ENCODE data around the gene PTK7.

PTK7 gene

GRCh38 chr6:43181621-43181941, 105.5 kb downstream of the PTK7 start:
- DNase-seq, result no peak

GRCh38 chr6:43181942-43182860, 106.1 kb downstream of the PTK7 start, which contains the start of gene CUL9:
TSS of gene CUL9 (plus strand) at chr6:43182196. CDS start at chr6:43184311, 2,115 bp downstream.
- DNase-seq, result peak; percentile 87

DNA sequence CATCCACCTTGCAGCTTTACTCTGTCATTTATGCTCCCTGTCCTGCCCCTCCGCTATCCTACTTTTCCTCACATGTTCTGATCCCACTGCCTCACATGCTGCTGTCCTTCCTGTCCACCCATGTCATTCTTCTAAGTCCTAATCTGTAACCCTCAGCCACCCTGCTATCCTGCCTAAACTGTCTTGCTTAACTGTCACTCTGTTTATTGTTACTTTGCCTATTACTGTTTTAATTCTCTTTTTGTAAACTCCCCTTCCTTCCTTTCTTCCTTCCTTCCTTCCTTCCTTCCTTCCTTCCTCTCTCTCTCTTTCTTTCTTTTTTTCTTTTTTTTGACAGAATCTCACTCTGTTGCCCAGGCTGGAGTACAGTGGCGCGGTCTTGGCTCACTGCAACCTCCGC, 107.3 kb downstream of the PTK7 start:
- no peak for DNase-seq

DNA sequence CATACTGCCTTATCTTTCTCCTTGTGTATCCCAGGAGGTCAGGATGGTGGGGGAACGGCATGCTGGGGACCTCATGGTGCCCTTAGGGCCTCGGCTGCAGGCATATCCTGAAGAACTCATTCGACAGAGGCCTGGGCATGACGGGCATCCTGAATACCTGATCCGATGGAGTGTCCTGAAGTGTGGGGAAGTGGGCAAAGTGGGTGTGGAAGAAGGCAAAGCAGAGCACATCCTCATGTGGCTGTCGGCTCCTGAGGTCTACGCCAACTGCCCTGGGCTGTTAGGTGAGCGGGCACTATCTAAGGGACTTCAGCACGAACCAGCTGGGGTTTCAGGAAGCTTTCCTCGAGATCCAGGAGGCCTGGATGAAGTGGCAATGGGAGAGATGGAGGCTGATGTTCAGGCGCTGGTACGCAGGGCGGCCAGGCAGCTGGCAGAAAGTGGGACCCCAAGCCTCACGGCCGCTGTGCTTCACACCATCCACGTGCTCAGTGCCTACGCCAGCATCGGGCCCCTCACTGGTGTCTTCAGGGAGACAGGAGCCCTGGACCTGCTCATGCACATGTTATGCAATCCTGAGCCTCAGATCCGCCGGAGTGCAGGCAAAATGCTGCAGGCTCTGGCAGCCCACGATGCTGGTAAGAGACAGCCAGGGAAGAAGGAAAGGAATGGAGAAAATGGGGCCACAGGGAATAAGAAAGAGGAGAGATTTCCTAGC, 108.3 kb downstream of the PTK7 start:
- no peak for DNase-seq

DNA sequence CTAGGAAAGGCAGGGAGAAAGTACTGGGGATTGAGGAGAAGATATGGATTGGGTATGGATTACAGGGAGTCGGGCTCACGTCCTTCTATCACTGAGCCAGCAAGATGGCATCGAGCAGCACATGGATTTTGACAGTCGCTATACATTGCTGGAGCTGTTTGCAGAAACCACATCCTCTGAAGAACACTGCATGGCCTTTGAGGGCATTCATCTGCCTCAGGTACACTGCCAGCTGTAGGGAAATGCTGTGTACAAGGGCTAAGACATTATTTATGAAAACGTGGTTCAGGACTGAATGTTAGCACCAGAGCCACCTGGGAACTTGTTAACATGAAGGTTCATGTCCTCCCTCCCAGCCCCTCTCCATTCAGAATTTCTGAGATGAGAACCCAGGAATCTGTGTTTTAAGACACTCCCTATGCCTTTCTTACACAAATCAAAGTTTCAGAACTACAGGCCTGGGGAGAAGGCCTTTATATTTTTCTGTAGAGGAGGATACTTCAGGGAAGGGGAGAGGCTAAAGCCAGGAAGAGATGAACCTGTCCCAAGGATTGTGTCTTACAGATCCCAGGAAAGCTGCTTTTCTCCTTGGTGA, 109.4 kb downstream of the PTK7 start:
- no peak for DNase-seq

GRCh38 chr6:43186019-43186418, 109.9 kb downstream of the PTK7 start:
- no peak for DNase-seq

- DNase-seq, result no peak
Observed at GRCh38 chr6:43186706-43187105, 110.6 kb downstream of the PTK7 start.

- DNase-seq, result no peak
Observed at GRCh38 chr6:43187821-43188220, 111.7 kb downstream of the PTK7 start.

GRCh38 chr6:43188426-43188825, 112.3 kb downstream of the PTK7 start:
- DNase-seq, result no peak

DNA sequence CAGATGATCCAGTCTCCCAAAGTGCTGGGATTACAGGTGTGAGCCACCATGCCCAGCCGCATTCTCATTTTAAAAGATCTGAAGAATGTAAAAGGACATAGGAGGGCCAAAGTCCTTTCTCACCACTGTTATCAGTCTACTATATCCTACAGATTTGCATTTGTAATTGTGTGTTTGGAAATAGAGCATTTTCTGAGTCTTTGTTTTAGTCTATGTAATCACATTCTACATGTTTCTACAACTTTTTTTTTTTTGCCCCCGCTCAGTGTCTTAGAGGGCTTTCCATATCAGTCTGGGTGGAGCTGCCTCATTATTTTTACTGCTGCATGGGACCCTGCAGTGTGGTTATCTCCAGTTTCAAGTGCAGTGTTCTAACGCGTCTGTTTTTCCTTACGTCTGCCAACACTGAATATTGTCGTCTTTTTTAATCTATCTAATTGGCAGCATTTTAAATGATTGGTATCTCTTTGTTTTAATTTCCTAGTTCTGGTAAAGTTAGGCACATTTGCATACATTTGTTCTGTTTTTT, 113.7 kb downstream of the PTK7 start:
- no peak for DNase-seq

DNA sequence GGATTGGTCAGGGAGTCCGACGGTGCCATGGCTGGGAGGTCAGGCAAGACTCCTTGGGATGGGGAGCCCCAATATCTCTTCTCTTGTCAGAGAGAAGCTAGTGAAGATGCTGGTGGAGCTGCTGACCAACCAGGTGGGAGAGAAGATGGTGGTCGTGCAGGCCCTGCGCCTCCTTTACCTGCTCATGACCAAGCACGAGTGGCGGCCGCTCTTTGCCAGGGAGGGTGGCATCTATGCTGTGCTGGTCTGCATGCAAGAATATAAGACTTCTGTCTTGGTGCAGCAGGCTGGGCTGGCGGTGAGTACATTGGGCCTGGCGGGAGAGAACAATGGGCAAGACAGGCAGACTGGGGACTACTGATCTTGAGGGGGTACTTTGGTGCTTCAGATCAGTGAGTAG, 116.8 kb downstream of the PTK7 start:
- no peak for DNase-seq

DNA sequence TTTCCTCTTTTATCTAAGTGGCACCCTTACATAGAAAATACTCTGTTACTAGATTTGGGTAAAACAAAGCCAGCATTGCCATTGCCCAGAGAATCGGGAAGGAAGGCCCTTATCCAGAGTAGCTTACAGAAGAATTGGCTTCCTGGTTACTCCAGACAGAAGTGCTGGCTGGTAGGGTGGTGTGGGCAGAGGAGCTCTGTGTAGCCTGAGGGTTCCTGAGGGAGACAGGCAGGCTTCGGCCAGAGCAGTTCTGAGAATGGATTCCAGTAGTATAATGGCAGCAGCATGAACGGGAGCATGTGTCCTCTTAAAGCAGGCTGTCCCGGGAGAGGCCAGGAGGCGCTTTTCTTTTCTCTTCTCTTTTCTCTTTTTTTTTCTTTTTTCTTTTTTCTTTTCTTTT, 117.8 kb downstream of the PTK7 start:
- DNase-seq, result no peak

DNA sequence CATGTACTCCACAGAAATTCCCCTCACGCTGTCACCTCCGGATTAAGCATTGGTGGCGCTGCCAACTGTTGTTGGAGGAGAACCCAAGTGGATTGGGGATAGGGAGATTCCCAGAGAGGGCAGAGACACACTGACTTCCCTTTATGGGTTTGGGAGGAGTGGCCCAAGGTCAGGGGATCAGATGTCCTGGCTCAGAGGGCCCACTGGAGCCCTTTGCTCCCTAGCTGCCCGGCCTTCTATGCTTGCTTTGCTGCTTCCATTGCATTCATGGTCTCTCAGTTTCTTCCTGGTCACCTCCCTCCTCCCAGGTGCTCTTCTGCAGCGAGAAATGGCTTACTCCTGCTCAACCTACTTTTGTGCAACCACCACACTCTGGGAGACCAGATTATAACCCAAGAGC, 120.2 kb downstream of the PTK7 start:
- DNase-seq, result no peak

- no peak for DNase-seq
Observed at GRCh38 chr6:43199912-43200311, 123.8 kb downstream of the PTK7 start.

- no peak for DNase-seq
Observed at GRCh38 chr6:43200541-43200940, 124.4 kb downstream of the PTK7 start.

DNA sequence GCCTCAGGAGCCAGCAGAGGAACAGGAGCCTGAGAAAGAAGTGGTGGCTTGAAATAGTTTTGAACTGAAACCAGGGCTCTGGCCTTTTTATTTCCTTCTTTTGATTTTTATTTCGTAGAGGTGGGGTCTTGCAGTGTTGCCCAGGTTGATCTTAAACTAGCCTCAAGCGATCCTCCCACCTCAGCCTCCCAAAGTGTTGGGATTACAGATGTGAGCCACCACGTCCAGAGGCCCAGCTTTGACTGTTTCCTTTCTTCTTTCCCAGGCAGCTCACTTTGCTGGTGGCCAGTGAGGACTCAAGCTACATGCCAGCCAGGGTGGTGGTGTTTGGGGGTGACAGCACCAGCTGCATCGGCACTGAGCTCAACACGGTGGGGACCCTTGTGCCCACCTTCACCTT, 126.3 kb downstream of the PTK7 start:
- DNase-seq, result no peak

- DNase-seq, result no peak
Observed at GRCh38 chr6:43203029-43203717, 127.1 kb downstream of the PTK7 start.

GRCh38 chr6:43203718-43204095, 127.6 kb downstream of the PTK7 start:
- DNase-seq, result no peak

GRCh38 chr6:43204271-43205105, 128.4 kb downstream of the PTK7 start:
- DNase-seq, result no peak

- DNase-seq, result no peak
Observed at GRCh38 chr6:43205849-43206248, 129.7 kb downstream of the PTK7 start.

DNA sequence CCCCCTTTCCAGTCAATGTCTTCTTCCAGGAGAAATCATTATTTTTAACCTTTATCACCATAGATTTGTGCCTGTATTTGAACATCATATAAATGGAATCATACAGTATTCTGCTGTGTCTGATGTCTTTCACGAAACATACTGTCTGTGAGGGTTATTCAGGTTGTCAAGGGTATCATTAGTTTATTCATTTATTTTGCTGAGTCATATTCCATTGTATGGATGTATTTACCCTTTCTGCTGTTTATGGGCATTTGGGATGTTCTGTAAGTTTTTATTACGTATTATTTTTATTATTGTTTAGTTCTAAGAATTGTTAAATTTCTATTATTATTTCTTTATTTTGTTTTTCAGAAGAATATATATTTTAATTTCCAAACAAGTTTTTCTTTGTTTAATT, 131.2 kb downstream of the PTK7 start:
- no peak for DNase-seq

Data from activated CD4-positive, alpha-beta T cell treated with anti-CD3 and anti-CD28 coated beads for 48 hours (primary cell).